ENCODE measurements around the gene KLK14.

KLK14 gene

DNA sequence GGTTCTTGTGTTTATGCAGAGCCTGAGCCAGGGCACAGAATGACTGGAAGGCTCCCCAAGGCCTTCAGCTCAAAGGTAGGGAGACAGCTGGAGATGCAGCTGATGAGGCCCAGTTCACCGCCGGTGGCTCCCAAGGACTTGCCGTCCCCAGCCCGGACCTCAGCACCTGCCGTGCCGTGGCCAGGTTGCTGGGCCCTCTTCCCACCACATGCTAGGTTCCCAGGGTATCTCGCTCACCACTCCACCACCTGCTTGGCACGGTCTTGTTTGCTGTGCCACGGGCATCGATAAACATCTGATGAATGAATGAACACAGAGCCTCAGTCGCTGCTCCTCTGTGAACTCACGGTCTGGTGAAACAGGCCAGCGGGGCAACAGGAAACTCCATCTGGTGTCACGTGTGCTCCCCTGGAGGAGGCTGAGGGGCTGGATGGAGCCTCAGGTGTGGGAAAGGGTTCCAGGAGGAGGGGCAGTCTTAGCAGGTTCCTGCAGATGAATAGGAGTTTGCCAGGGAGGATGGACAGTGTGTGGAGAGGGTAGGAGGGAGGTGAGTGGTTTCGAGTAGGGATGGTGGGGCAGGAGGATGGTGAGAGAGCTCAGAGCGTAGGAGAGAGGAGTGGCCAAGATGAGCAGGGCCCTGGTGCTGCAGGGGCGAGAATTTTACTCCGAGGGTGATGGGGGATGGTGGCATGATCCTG is 3.6 kb upstream of the KLK14 start:
- DNase-seq (ENCODE audit: low read depth): no peak

DNA sequence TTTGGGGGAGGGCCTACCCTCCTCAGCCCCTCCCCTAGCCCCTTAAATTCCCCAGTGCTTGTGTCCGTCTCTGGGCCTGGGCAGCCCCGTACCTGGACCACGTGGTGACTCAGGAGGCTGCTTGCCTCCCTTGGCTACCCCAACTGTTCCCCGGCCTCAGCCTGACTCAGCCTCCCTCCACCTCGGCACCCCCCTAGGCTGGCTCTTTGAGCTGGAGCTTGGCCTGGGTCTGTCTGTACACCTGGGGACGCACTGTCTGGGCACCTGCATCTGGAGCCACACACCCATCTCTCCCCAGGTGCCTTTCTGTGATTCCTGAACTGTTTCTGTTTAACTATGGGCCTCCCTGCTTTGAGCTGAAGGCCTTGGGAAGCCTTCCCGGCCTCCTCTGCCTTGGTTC is 1.8 kb upstream of the KLK14 start:
- no peak for DNase-seq (ENCODE audit: low read depth)

DNA sequence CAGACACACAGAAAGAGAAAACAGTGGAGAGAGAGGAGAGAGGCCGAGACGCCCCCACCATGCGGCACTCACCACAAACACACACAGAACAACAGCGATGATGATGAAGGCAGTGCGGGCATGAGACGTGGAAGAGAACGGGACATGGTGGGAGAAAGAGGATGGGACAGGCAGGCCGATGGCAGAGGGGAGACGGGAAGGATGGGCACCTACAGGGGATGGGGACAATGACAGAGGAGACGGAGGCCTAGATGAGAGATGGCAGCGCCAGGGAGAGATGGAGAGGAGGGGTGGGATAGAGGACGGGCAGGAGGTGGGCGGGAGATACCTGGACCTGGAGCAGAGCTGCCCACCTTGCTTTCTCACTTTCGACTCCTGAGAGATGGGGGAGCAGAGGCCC is 1.1 kb upstream of the KLK14 start:
- no peak for DNase-seq (ENCODE audit: low read depth)

DNA sequence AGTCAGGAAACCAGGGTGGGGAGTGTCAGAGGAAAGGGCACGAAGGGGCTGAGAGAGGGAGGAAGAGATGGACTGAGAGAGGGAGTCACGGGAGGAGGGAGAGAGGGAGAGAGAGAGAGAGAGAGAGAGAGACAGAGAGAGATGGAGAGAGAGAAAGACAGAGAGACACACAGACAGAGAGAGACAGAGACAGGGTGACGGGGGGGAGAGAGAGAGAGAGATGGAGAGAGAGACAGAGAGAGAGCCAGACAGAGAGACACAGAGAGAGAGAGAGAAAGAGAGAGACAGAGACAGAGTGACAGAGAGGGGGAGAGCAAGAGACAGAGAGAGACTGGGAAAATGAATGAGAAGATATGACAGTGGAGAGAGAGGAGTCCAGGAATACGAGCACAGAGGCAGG is 494 bp upstream of the KLK14 start:
- no peak for DNase-seq (ENCODE audit: low read depth)

DNA sequence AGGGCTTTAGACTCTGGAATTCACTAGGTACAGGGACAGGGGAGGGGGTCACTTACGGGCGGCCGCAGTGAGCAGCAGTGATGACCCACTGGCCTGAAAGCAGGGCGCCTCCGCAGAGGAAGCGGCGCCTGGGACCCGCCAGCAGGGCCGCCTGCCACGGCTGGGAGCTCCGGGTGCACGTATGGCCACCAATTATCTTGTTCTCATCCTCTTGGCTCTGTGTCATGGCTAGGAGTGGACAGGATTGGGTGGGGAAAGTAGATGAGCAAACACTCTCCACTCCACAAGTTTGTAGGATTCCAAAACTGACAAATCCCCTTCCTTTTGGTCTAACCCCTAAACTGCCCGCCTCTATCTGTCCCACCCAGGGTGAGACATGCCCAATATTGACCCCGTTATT is 1.2 kb downstream of the KLK14 start:
- DNase-seq (ENCODE audit: low read depth): no peak

DNA sequence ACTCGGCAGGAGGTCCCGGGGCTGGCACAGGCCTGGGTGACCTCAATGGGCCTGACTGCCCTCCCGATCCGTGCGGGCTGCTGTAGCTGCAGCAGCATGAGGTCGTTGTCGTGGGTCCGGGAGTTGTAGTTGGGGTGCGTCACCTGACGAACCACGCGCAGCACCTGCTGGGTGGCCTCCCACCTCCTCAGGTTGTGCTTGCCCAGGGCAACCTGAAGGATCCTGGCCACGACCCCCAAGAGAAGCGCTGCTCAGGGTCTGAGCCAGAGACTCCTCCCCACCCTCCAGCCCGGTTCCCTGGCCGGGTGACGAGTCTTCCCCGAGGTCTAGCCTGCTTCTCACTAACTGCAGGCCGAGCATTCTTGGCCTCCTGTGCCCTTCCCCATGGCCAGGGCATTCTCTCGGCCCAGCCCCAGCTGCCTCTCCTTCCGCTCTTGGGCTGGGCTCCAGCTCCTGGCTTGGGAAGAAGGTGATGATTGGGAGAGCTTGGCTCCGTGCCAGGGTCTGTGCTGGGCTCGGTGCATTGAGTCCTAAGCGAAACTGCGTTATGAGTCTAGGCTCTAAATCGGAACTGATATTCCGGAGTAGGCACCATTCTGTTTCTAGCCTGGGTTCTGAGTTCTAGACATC is 3.1 kb downstream of the KLK14 start:
- no peak for DNase-seq (ENCODE audit: low read depth)

DNA sequence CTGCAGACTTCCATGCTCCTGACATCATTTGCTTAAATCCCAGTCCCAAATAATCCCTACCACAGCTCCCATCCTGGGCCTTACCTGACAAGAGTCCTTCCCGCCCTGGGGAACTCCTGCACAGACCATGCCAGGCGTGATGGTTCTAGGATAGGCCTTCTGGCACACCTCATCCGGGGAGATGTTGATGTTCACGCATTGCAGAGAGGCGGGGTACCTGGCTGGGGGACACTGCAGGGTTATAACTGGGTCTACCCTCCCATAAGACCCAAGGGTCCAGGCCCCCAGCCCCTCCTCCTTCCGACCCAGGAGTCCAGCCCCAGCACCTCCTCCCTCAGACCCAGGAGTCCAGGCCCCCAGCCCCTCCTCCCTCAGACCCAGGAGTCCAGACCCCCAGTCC is 4.0 kb downstream of the KLK14 start:
- no peak for DNase-seq (ENCODE audit: low read depth)

DNA sequence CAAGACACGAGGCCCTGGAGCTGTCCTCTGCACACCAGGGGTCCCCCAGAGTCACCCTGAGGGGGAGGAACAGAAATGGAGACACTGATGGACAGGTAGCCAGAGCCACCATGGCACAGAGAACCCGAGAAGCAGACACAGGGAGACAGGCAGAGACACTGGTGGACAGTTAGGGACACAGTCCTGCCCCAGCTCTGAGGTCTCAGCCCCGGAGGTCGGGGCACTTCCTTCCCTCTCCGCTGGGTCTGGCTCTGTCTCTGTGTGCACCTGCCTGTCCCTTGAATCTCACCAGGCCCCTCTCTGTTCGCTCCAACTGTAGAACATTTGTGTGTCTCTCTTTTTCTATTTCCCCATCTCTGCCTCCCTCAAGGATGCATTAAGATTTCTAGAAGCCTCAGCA is 4.6 kb downstream of the KLK14 start:
- no peak for DNase-seq (ENCODE audit: low read depth)

DNA sequence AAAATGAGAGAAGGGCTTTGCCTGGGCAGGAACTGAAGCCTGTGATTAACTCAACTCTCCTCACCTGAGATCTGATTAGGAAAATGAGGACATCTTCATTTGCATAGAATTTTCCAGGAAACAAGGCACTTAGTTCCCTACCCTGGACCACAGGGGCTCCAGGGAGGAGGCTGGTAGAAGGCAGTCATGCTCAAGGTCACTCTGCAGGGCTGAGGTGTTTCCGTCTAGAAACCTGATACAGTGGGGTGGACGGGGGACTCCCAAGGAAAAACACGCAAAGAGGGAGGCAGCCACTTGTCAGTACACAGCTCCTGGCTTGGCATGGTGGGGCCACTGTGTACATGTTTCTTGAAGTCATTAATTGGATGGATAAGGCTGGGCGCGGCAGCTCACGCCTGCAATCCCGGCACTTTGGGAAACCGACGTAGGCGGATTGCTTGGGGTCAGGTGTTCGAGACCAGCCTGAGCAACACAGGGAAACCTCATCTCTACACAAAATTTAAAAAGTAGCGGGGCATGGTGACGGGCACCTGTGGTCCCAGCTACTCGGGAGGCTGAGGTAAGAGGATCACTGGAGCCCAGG is 6.0 kb downstream of the KLK14 start:
- DNase-seq (ENCODE audit: low read depth): no peak

DNA sequence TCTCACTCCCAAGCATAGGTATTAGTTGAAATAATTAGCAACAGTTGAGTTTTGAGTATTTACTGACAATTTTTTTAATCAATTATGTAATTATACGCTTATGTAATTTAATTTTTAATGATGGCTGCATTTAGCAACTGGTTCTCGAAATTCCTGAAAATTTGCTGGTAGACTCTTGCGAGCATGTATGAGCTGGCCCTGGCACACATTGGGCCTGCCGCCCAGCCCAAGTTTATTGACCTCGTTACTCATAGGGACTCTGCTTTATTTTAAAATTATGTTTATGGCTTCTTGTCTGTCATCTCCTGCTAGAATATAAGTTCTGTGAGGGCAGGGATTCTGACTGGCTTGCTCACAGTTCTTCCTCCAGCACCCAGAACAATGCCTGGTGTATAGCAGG is 6.7 kb downstream of the KLK14 start:
- no peak for DNase-seq (ENCODE audit: low read depth)

DNA sequence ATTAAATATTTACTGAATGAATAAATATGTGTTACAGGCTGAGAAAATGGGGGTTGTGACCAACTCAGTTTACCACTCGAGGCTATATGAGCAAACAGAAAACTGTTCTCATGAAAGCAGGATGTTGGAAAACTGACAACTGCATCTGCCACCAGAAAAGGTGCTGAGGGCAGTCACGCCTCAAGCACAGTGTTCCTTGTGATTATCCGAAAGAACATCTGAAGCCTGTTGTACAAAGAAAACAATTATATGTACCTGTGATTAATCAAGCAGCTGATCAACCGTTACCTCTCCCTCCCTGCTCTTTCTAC is 11.6 kb downstream of the KLK14 start:
- DNase-seq (ENCODE audit: low read depth): no peak

DNA sequence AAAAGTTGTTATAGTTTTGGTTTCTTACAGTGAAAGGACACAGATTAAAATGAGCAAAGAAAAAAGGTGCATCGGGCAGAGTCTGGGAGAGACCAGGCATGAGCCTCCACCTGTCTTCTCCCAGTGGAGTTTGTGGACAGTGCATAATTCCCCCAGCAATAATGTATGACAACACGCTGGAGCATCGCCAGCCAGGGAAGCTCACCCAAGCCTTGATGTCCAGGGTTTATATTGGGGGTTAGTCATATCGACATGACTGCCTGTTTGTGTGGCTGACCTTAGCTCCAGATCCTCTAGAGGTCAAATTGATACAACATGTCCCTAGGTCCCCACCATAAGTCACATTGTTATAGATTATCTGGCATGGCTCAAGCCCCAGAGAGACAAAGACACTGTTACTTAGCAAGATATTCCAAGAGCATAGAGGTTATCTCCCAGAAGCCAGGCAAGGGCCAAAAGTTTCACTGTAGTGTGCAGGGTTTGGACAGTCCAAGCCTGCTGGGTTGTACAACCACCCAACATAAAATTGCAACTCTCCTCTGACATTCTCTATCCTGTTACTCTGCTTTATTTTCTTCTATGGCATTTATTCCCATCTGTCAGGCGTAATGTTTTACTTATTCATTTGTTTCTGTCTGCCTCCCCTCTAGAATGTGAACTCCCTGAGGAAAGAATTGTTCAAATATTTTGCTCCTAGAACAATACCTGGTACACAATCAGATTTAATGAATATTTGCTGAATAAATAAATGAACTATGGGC is 12.2 kb downstream of the KLK14 start:
- DNase-seq (ENCODE audit: low read depth): no peak

DNA sequence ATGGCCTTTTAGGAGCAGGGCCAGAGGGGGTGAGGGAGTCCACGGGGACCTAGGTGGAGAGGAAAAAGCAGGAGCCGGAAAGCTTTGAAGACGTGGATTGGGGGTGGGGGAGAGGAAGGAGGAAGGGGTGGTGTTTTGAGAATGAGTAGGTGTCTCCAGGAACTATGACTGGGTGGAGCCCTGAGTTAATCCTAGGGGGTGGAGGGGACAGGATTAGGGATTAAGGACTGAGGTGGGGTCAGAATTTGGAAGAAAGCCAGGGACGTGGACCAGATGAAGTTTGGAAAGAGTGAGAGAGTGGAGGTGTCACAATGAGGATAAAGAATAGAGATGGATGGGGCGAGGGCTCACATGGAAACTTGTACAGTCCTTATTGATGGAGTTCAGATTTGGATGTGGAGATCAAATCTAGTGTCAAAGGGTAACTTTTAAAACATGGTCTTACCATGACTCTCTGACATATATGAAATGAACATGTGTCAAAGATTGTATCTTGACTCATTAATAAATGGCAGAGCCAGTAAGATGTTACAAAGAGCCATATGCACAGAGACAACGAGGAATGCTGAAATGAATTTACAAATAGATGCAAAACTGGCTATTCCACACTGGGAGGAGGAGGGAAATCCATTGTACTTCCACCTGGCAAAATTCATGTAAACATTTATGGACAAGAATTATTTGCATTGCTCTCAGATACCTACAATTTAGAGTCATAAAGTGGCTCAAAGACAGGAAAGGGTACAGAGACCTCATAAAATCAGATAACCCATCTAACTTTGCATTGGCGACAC is 16.1 kb downstream of the KLK14 start:
- no peak for DNase-seq (ENCODE audit: low read depth)

DNA sequence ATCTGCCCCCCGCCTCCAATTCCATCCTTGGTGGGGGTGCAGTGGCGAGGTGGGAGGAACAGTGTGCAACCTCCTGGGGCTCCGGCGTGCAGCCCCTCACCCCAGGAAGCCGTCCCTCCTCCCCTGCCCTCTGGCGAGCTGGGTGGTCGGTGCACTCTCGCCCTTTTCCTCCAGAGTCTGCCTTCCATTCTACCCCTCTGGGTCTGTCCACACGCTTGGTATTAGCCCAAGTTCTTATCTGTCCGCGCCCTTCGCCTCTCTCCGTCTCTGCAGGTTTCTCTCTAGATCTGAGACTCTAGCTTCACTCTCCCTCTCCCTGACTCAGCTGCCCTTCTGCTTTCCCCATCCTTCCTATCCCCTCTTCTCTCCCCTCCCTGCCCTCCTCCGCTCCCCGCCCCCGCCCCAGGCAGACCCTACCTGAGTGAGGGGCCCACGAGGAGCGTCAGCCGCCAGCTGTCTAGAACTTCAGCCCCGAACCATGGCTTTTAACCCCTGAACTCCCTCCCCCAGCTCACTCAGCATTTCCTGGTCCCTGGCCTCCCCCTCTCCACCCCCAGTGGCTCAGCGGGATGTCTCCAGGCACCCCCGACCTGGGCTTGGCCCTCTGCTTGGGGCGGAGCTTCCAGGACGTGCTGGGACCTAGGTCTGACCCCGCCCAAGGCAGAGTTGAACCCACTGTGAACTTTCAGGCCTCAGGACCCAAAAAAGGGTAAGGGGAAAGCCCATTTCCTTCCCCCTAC is 17.3 kb downstream of the KLK14 start:
- no peak for DNase-seq (ENCODE audit: low read depth)

DNA sequence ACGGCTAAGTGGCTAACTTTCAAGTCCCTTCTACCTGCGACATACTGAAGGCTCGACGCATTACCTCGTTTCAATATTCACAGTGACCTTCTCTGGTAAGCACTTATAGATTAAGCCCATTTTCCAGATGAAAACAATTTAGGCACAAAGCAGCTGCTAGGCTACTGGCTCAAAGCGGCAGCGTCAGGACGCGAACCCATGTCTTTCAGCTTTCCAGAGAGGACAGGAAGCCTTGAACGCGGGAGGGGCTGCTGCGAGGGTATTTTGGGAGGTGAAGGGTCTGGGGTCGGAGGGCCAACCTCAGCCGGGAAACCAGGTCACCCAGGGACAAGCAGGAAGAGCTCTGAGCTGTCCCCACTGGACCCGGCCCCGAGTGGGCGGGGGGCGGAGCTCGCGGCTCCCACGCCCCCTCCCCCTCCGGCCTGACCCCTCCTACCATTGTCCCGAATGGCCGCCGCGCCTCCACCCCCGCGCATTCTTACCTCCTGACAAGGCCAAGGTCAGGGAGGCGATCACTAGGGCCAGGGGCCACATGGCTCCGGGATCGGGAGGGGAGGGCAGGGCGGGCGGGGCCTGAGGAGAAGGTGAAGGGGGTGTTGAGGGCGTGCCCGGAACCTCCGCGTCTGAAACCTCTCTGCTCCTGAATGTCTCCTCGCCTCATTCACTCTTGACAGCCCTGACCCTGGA is 18.0 kb downstream of the KLK14 start, which contains the start of gene KLK13:
Gene KLK13 (minus strand): TSS at position 559 of the 687 bp plus-strand sequence. CDS start 25 bp downstream, at position 534.
- DNase-seq (ENCODE audit: low read depth): no peak

DNA sequence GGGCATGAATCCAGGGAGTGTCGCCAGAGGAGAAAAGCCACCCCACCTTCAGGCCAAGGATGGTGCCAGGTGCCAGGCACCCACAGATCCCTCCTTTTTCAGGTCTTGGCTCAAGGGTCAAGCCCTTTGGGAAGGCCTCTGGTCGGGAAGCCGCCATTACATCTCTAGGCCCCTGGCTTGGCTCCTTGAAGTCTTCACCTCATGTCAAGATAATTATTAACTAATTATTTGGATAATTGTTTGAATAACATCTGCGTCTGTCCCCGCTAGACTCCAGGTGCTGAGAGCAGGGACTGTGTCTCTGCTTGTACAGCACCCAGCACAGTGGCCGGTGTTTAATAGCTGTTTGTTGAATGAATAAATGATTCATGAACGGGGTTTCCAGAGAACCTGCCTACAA is 19.0 kb downstream of the KLK14 start:
- DNase-seq (ENCODE audit: low read depth): no peak

DNA sequence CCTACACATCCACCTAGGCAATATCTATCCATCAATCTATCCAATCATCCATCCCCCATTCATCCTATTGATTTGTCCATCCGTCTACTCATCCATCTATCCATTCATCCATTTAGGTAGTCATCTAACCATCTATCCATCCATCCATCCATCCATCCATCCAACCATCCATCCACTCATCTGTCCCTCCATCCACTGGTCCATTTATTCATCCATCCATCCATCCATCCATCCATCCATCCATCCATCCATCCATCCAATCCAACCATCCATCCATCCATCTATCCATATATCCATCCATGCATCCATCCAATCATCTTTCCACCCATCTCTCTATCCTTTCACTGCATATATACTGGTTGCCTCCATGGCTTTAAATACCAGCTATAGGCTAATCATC is 21.7 kb downstream of the KLK14 start:
- DNase-seq (ENCODE audit: low read depth): no peak

DNA sequence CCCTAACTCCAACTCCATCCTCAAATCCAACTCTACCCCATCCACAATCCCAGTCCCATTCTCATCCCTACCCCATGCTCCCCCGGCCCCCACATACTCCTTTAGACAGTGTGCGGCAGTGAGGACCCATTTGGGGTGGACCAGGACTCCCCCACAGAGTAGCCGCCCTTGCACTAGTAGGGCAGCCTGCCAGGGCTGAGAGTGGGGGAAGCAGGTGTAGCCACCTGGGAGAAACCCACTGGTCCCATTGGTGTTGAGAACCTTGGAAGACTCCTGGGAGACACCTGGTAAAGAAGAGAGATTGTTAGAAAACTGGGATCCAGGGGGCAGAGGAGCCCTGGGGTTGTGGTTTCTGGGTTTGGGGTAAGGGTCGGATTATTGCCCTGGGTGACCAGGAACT is 22.4 kb downstream of the KLK14 start:
- no peak for DNase-seq (ENCODE audit: low read depth)

DNA sequence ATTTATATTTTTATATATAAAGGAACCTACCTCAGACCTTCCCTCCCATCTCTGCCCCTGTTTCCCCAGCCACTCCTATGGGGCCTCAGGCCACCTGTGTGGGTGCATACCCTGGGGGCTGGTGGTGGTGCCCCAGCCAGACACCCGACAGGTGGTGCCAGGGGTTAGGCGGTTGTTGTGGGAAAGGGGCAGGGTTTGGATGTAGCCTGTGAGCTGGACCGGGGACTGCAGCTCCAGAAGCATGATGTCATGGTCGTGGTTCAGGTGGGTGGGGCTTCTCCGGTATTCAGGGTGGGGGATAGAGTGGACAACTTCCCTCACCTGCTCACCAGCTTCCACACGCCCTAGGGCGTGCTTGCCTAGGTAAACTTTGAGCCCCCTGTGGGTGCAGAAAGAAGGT is 23.0 kb downstream of the KLK14 start:
- no peak for DNase-seq (ENCODE audit: low read depth)

DNA sequence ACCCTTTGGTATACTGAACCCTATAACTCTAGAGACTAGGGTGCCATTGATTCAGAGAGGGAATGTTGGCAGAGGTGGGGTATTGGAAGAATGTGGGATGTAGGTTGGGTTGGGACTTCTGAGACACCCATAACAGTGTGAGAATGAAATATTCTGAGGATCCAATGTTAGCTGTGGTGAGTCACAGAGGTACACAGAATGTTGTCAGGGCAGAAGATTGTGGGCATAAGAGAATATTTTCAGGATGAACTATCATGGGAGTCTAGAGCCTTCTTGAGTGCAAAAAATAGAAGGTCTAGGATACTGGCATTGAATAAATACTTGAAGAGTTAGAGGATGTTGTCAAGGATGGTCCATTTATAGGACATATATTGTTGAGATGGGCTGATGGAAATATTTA is 26.8 kb downstream of the KLK14 start:
- no peak for DNase-seq (ENCODE audit: low read depth)

DNA sequence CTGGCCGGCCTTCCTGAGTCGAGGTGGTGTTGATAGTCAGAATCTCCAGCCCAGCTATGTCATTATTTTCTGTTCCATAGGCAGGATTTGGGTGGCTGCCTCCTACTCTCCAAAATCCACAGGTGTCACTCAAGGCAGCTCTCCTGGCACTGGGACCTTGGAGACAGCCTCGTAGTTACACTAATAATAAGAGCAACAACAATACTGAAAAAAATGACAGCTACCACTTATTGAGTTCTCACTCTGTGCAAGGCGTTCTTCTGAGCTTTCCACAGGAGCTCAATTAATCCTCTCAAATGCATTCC is 35.7 kb downstream of the KLK14 start:
- DNase-seq (ENCODE audit: low read depth): no peak

Measured in fibroblast of gingiva (primary cell).